HG02943 (cell line): ENCODE data around the gene SRC.

Source experiments
- ATAC-seq: cut with Tn5 transposase; IDR thresholded peaks from one replicate; pipeline ENCODE4 v1.9.1; 2021; ENCODE audit warnings: mild to moderate bottlenecking, low read depth, moderate library complexity; ENCODE audit not compliant: unreplicated experiment

The SRC gene

DNA sequence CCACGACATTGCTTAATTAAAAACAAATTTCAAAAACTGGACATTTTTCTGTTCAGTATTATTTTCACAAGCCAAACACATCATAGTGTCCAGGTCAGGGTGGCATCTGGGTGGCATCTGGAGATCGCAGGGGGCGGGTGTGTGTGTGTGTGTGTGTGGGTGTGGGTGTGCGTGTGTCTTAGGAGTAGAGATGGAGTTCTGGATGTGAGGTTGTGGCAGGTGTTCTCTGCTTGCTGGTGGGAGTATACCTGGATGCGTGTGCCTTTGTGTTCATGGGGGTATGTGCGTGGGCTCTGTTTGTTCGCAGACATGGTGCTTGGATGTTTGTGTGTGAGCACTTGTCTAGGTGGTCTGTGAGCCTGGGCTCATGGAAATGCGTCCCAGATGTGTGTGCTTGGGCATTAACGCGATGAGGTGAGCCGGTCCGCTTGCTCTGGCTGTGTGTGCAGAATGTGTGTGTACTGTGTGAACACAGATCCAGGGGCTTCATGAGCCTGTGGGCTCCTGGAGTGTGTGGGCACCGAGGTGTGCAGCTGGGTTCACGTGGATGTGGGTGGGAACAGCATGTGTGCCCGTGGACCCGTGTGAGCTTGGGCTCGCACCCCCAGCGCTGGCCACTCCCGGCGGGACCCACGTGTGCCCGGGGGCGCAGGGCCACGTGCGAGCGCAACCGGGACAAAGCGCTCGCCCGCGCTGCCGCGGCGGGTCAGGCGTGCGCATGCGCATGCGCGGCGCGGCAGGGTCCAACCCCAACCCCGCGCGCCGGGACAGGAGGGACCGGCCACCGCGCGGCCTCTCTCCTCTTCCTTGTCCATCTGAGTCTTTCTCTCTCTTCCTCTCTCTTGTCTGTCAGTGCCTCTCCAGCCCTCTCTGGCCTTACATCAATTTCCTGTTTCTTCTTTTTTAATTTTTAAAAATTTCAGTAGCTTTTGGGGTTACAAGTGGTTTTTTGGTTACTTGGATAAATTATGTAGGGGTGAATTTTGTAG lies 60.4 kb downstream of the SRC start:
- no peak for ATAC-seq

DNA sequence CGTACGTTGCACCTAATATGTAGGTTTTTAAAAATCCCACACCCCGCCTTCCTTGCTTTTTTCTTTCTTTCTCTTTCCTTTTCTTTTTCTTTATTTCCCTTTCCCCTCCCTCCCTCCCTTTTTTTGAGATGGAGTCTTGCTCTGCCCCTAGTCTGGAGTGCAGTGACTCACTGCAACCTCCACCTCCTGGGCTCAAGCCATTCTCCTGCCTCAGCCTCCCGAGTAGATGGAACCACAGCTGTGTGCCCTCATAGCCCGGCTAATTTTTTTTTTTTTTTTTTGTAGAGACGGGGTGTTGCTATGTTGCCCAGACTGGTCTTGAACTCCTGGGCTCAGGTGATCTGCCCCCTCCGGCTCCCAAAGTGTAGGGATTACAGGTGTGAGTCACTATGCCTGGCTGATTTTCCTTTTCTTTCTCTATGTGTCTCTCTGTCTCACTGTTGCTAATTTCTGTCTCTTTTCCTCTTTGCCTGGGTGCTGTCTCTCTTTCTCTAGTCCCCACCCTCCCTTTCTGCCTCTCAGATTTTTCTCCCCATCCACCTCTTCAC lies 61.2 kb downstream of the SRC start:
- ATAC-seq: no peak

DNA sequence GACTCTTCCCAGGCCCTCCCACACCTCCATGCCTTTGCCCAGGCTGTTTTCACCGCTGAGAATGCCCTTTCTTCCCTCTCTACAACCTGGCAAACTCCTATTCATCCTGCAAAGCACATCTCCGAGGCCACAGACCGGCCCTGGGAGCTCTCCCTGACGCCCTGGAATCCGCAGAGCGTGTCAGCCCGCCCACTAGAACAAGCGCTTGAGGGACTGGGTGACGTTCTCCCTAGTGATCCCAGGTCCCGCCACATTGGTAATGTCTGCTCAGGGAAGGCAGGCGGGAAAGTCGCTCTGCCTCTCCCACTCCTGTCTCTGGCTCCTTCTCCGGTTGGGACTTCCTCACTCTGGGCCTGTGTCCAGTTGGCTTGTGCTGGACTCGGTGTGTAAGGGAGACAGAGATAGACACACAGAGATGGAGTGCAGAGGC lies 61.6 kb downstream of the SRC start:
- ATAC-seq: no peak

DNA sequence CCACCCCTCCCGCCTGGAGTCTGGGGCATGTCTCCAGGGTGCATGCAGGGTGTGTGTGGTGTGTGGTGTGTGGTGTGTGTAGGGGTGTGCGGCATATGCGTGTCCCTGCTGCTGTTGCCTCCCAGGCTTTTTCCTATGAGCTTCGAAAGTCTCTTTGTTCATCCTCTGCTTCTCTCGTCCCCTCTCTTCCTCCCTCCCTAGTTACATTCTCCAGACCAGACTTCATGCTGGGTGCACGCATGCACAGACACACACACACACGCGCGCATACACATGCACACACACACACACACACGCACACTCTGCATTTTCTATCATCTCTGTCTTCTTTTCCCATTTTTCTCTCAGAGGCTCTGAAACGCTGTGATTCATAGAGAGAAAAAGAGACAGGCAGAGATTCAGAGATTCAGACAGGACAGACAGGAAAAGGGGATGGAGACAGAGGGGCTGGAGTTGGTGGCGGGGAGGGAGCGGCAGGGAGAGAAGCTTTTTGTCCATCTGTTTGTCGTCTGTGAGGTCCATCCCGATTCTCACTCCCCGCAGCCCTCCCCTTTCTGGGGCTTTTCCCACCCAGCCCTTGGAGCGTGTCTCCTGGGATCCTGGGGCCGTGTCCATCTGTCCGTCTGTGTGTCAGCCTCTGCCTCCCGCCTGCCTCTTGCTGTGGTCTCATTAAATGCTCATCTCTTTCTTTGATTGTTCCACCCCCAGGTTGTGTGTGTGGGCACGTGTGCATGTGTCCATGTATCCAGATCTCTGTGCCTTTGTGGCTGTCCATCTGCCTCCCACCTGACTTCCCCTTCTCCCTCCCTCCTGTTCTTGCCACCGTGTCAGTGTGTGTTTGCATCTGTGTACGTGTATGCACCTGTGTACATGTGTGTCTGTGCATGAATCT lies 62.6 kb downstream of the SRC start:
- no peak for ATAC-seq

DNA sequence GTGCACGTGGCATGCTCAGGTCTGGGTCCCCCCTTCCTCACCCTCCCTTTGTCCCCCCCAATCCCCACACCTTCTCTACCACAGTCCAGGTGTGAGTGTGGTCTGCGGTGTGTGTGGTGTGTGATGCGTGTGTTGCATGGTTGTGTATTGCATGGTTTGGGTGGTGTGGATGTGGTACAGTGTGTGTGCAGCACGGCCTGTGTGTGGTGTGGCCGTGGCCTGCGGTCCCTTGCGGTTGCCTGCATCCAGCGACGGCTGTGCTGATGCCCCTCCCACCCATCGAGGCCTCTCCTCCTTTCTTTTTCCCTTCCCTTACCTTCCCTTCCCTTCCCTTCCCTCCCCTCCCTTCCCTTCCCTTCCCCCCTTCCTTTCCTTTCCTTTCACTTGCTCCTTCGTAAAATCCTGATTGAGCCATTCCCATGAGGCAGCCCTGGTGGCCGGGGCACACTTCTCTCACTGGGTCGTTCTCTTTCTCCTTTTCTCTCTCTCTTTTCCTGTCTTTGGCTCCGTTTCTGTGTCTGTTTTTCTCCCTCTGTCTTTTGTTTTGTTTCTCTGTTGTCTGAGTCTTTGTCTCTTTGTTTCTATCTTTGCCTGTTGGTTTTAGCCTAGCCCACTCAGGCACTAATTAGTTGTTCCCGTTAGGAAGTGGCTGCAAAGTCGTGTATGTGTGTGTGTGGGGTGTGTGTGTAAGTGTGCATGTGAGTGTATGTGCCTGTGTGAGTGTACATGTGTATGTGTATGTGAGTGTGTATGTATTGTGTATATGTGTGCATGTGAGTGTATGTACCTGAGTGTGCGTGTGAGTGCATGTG lies 65.7 kb downstream of the SRC start:
- no peak for ATAC-seq

DNA sequence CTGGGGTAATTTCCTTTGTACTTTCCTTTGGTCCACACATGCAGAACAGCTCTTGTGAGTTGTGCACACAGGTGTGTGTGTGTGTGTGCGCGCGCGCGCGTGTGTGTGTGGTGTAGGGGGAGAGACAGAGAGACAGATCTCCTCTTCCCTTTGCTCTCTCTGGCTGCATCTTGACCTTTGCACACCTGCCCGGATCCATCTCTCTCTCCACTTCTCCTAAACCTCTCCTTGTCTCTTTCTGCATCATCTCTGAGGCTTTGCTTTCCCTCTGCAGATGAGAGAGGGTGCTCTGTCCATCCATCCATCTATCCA lies 67.0 kb downstream of the SRC start:
- ATAC-seq: no peak

DNA sequence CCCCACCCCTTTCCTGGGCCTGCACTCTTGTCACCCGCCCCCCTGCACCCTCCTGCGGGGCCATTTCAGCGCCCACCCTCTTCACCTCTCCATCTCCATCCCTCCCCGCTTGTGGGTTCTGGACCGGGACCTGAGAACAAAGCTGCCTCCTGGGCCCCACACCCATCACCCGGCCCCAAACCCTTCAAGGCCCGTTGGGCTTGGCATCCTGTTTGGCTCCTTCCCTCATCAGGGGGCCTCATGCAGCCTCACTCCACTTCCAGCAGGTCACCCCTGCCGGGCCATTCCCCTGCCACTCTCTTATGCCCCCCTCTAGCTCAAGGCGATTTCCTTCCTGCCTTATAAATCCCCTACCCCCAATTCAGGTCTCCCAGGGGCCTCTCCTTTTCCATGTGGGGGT lies 67.4 kb downstream of the SRC start:
- no peak for ATAC-seq

DNA sequence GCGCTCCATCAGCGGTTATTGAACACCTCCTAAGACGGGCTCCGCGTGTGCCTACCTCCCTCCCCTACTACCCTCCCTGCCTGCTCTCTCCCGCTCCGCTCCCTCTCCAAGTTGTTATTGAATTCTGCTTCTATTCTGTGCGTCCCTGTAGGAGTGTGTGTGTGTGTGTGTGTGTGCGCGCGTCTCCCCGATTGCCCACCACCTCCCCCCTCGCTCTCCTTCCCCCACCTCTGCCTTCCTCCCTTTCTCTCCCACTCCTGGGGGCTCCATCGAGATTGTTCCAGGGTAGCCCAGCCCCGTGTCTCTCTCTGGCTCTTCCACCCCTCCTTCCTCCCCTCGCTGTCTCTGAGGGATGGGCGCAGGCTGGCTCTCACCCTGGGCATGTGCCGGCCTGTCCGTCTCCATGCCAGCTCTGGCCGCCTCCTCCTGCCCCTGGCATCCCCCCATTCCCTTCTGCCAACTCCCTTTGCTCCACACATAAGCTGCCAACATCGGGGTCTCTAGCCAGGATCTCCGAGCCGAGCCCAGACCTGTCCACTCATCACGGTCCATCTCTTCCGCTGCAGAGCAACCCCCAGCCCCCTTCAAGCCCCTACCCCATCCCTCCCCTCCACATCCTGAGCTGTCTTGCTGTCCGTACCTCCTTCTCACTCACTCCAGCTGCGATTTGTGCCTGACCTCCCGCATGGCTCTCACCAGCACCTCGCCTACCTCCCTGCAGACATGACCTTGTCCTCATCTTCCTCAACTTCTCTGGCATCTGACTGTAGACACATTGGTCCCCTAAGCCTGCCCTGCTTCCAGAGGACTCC lies 68.5 kb downstream of the SRC start:
- ATAC-seq: no peak

DNA sequence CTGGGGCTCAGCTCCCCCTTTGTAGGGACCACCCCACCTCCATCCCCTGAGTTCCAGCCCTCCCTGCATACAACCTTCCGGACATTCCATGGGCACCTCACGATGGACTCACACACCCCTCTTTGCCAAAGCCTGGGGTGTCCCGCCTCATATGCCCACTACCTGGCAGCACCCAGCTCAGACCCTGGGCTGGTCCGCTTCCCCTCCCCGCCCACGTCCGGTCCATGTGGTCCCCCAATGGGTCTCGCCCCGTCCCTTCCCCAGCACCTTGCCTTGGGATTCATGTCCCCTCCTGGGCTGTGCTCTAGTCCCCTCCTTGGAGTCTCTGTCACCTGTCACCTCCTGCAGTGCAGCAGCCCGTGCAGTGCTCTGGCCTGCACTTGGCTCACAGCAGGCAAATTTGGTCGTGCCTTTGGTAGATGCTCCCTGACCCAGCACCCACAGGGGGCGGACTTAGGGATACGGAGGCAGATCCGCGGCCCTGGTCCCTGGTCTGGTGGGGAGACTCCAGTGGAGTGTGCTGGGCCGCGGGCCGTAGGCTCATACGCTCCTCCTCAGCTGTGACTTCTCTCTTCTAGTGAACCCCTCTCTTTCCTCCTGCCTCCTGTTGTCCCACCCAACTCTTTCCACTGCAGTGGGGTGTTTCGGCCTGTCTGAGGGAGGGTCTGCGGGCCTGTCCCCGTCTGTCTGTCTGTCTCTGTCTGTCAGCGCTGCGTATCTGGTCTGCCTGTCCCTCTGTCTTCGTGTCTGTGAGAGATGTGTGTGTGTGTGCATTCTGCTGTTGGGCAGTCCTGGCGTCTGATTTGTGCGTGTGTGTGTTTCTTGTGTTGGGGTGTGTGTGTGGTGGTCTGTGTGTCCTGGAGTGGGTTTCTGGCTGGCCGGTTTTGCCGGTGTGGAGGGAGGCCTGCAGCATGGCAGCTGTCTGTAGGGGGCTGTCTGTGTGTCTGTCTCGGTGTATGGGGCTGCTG lies 69.5 kb downstream of the SRC start:
- ATAC-seq: no peak

DNA sequence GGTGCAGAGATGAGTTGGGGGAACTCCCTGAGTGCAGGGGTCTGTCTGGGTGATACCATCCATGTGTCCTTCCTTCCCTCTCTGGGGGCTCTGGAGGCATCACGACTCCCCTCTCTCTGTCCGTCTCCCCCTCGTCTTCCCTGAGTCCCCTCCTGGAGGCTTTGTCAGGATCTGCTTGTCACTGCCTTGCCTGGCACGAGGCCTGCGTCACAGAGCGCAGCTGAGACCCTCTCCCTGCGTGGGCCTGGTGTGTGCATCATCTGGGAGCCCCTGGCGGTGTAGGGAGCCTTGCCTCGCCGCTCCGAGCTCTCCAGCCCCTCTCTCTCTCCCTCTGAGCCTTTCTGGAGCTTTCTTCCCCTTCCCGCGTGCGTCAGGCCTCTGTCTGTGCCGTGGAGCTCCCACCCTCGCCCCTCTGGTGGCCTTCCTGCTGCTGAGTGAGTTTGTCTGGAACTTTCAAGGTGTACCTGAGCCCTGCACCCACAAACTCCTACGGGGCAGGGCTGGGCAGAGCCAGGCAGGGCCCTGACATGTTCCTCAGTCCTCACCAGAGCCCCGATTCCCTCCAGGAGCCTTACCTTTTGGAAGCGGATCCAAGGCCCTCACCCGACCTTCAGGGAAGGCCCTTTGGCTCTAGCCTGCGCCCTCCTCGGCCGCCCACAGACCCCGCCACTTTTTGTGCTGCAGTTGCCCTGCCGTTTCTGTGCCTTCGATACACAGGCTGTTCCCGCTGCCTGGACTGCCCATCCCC lies 70.3 kb downstream of the SRC start:
- no peak for ATAC-seq

DNA sequence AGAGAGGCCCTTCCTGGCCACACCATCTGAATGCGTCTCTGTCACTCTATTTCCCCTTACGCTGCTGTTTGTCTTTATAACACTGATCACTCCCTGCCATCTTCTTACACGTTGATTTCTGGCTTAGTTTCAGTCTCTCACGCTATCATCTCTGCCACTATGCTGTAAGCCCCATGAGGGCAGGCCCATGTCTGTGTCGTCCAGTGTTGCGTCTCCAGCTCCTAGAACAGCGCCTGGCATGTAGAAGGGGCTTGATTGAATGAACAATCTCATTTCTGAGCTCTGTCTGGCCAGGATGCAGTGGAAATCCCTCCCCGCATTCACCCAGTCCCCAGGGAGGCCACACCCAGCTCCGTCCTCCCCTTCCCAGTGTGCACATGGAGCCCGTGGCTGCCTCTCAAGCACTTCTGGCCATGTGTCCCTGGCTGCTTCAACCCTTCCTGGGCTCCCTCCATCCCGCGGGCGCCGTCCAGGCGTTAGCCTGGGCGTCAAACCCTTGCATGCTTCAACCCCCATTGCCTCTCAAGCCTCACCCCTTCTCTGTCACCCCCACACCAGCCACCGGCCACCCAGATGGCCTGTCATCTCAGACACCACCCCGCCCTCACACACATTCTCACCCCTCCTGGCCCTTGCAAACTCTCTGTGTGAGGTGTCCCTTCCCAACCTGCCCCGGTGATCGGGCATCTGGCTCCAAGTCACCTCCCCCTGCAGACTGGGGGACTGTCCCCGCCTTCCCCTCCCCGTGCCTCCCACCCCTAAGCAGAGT lies 71.1 kb downstream of the SRC start:
- no peak for ATAC-seq

DNA sequence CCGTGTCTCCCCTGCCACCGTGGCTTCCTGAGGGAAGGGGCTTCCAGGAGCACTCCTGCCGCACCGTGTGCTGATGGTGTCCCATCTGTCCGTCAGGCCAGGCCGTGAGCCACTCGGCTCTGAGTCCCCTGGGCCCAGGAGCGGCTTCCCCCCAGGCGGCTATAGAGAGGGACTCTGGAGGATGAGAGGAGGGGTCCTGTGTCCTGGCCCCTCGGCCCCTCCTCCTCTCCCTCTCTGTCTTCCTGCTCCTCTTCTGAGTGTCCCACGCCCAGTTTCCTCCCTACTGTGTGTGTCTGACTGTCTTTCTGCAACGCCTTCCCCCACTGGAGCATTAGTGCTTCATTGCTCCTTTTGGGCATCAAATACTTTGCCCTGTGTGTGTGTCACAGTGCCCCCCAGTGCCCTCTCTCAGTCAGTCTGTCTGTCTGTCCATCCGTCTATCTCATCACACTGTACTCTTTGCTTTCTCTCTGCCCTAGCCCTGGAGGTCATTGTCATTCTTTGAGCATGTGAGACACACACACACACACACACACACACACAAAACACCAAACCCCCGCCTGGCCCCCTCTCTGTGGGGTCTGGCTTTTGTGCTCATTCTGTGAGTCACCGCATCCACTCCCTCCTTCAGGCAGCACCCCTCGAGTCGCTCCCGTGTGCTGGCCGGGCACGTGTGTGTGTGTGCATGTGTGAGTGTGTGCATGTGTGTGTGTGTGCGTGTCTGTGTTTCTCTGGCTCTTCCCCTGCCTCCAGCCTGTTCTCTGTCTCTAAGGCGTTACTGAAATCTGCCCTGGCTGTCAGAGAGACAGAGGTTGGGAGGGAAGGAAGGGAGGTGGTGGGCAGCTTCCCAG lies 71.9 kb downstream of the SRC start:
- ATAC-seq: no peak

DNA sequence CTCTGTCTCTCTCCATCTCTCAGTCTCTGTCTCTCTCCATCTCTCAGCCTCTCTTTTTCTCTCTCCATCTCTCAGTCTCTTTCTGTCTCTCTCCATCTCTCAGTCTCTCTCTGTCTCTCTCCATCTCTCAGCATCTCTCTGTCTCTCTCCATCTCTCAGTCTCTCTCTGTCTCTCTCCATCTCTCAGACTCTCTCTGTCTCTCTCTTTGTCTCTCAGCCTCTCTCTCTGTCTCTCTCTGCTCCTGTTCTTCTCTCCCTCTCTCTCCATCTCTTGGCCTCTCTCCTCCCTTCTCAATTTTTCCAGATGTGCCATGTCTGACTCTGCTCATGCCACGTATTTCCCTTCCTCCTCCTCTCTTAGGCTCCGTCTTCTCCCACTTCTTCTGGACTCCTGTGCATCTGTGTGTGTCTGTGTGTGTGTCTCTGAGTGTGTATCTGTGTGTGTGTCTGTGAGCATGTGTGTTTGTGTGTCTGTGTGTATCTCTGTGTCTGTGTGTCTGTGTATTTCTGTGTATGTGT lies 72.7 kb downstream of the SRC start:
- no peak for ATAC-seq

DNA sequence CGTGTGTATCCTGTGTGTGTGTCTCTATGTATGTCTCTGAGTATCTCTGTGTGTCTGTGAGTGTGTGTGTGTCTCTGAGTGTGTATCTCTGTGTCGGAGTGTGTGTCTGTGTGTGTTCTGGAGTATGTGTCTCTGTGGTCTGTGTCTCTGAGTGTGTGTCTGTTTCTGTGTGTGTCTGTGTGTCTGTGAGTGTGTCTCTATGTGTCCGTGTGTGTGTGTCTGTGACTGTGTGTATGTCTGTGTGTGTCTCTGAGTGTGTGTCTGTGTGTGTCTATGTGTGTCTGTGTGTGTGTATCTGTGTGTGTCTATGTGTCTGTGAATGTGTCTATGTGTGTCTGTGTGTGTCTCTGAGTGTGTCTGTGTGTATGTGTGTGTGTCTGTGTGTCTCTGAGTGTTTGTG lies 73.4 kb downstream of the SRC start:
- no peak for ATAC-seq

DNA sequence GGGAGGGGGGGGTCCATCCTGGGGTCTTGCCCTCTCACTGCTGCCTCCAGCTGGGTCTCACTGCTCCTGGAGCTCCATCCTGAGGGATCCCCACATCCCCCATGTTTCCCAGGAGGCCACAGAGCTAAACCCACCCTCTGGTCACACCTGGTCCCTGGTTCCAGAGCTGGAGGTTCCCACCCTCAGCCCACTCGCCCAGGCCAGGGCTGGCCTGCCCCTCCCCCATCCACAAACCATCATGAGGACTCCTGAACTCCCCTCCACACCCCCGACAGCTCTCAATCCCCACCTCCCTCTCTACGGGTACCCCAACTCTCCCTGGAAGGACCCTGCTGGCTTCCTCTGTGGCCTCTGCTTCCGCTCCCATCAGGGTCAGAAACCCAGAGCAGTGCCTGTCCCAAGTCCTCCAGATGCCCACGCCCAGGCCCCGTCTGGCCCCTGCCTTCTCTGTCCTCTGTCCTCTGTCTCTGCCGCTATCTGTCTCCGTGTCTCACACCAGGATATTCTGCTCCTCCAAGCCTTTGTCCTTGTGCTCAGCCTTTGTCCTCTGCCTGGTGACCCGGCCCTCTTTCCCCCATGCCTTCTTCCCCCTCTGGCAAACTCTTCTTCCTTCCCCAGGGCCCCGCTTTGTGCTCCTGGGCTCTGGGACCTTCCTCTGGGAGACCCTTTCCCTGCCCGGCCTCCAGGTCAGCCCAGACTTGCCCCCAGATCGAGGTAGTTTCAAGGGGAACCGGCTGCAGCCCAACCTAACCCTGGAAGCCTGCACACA lies 74.0 kb downstream of the SRC start:
- ATAC-seq: no peak
